Fibroblast of lung (primary cell): Measurements from ENCODE around the gene CCL2.

Experiments
- EZH2 ChIP-seq: IDR thresholded peaks from 2 replicates; pipeline ENCODE4 v1.5.1; 2012; ENCODE audit warnings: low read length, control low read depth, mild to moderate bottlenecking; ENCODE audit errors: missing control alignments
- TF ChIP-seq, protein P1 (sequence below), 2 donors: IDR thresholded peaks in 1 of 2; conservative IDR thresholded peaks in 1 of 2; 1 replicate in 1 of 2; 2 replicates in 1 of 2; pipeline ENCODE4 v1.5.1; 2011 to 2012; ENCODE audit warnings: low read length in 2 of 2, control low read depth in 1 of 2, inconsistent platforms in 1 of 2, low read depth in 1 of 2, mild to moderate bottlenecking in 1 of 2

DNA sequence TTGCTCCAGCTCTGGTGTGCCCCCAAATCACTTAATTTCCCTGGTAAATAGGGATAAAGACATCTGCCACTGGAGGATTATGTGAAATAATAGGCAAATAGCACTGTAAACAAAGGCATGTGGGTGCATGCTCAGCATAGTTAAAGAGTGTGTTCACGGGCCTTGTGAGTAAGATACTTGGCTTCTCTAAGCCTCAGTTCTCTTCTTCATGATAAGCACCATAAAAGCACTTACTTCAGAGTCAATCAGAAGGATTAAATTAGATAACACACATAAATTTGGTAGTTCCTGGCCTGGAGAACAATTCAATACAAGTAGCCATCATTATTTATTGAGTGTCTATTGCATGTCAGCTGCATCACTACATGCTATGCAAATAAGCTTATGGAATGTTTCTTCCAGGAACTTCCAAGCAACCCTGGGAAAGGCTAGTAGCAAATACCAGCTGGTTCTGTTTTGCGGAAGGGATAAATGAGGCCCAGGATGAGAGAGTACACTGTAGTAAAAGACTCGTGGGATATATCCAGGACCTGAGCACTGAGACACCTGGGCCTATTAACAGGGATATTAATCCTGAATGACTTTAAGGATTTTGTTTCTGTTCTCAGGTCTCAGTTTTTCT is 45.0 kb downstream of the CCL2 start:
- TF ChIP-seq, protein P1, sequence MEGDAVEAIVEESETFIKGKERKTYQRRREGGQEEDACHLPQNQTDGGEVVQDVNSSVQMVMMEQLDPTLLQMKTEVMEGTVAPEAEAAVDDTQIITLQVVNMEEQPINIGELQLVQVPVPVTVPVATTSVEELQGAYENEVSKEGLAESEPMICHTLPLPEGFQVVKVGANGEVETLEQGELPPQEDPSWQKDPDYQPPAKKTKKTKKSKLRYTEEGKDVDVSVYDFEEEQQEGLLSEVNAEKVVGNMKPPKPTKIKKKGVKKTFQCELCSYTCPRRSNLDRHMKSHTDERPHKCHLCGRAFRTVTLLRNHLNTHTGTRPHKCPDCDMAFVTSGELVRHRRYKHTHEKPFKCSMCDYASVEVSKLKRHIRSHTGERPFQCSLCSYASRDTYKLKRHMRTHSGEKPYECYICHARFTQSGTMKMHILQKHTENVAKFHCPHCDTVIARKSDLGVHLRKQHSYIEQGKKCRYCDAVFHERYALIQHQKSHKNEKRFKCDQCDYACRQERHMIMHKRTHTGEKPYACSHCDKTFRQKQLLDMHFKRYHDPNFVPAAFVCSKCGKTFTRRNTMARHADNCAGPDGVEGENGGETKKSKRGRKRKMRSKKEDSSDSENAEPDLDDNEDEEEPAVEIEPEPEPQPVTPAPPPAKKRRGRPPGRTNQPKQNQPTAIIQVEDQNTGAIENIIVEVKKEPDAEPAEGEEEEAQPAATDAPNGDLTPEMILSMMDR (conservative IDR thresholded peaks at IDR 0.05 in 1 of 2, IDR thresholded peaks at IDR 0.05 in 1 of 2; ENCODE audit: low read depth in 1 of 2, low read length in 2 of 2): no peak
- TF ChIP-seq EZH2: no peak
